ENCODE data around the gene PPP1R37. TPM values are rescaled to one million over a fixed set of nuclear protein-coding genes. Genes with fewer than 3 reads are reported as not detected.
A peak's percentile ranks its signal among the peaks of the same experiment; 100 is the strongest.

The PPP1R37 gene
- total and polyA plus RNA-seq, 2 donors (not counting 1 experiment from before 2014, with no cell fraction given) = 20.7 to 28.1 TPM

GRCh38 chr19:45114116-45114515 is 21.1 kb downstream of the PPP1R37 start:
- Histone ChIP-seq H3K9me3 (ENCODE audit: control extremely low read depth in 1 of 3, control insufficient read depth in 2 of 3, insufficient read depth in 1 of 3, low read length in 2 of 3) (no peaks in the 10 kb centered on the region), H3K4me1 (ENCODE audit: control insufficient read depth in 2 of 2, insufficient read depth in 2 of 2, low read length in 2 of 2) (peaks cover 32 to 59% of the 10 kb centered on the region in 2 donors), H3K79me2 (ENCODE audit: control insufficient read depth, insufficient read depth, low read length) (peaks cover 96% of the 10 kb centered on the region), H3K36me3 (replicated peaks in 1 of 2; ENCODE audit: control extremely low read depth in 1 of 2, control insufficient read depth in 1 of 2, extremely low read depth in 1 of 2, insufficient read depth in 2 of 2, low read length in 1 of 2) (no peaks in the 10 kb centered on the region), H3K4me3 (ENCODE audit: control extremely low read depth in 1 of 5, extremely low read depth in 1 of 5, insufficient read depth in 1 of 5, low read depth in 2 of 5, low read length in 4 of 5) (no peak overlapping the region), H3K9ac (ENCODE audit: low read length) (no peak overlapping the region), H3K27me3 (replicated peaks in 1 of 4; ENCODE audit: control extremely low read depth in 1 of 4, control insufficient read depth in 3 of 4, insufficient read depth in 4 of 4, low read length in 3 of 4) (no peaks in the 10 kb centered on the region), H3K4me2 (replicated peaks; ENCODE audit: low read depth, low read length, poor library complexity, severe bottlenecking) (peak overlapping the region; percentile 14), H3K27ac (ENCODE audit: low read length in 2 of 2) (no peak overlapping the region), H4K20me1 (ENCODE audit: control insufficient read depth, insufficient read depth, low read length, poor library complexity, severe bottlenecking) (peaks cover 85% of the 10 kb centered on the region), H2AFZ (ENCODE audit: insufficient read depth, low read depth, low read length, poor library complexity, severe bottlenecking) (no peak overlapping the region)
- Mint-ChIP-seq H3K4me3 (no peak overlapping the region), H3K9me3 (ENCODE audit: insufficient read depth) (no peaks in the 10 kb centered on the region), H3K27ac (peak overlapping the region; percentile 11), H3K27me3 (no peaks in the 10 kb centered on the region), H3K4me1 (peaks cover 66% of the 10 kb centered on the region)
- ChIA-PET POLR2A (no interaction called here), CTCF (interaction anchor here (0.6 to 3.5 kb wide), 2 partner anchors 11 to 170 kb away, joined by 3 to 14 read pairs; no protein-coding TSS in a partner anchor)
- TF ChIP-seq EZH2 (IDR thresholded peaks at IDR 0.05; ENCODE audit: borderline replicate concordance, insufficient read depth, low read depth, low read length, poor library complexity, severe bottlenecking) = no peak
- no peak for TF ChIP-seq CTCF (IDR thresholded peaks at IDR 0.05)
- intact Hi-C loops (cut with micrococcal nuclease) = no loop called here
- DNase-seq (no peak), ATAC-seq (ENCODE audit: low read depth) (no peak)
- WGBS (ENCODE audit: insufficient coverage) = 38% methylated on average over 3 of the region's 4 CpGs

- peaks cover 73% of the 10 kb centered on the region for H3K4me1 Mint-ChIP-seq
- Histone ChIP-seq H3K4me2 (replicated peaks; ENCODE audit: low read depth, low read length, poor library complexity, severe bottlenecking) (no peak overlapping the region), H3K36me3 (replicated peaks in 1 of 2; ENCODE audit: control extremely low read depth in 1 of 2, control insufficient read depth in 1 of 2, extremely low read depth in 1 of 2, insufficient read depth in 2 of 2, low read length in 1 of 2) (no peaks in the 10 kb centered on the region), H3K9ac (ENCODE audit: low read length) (no peak overlapping the region), H3K4me1 (ENCODE audit: control insufficient read depth in 2 of 2, insufficient read depth in 2 of 2, low read length in 2 of 2) (peaks cover 38 to 69% of the 10 kb centered on the region in 2 donors), H3K27ac (ENCODE audit: low read length in 2 of 2) (peak overlapping the region in 1 of 2 donors; percentile 33), H3K9me3 (ENCODE audit: control extremely low read depth in 1 of 3, control insufficient read depth in 2 of 3, insufficient read depth in 1 of 3, low read length in 2 of 3) (no peaks in the 10 kb centered on the region), H3K27me3 (replicated peaks in 1 of 4; ENCODE audit: control extremely low read depth in 1 of 4, control insufficient read depth in 3 of 4, insufficient read depth in 4 of 4, low read length in 3 of 4) (no peaks in the 10 kb centered on the region), H4K20me1 (ENCODE audit: control insufficient read depth, insufficient read depth, low read length, poor library complexity, severe bottlenecking) (peaks cover 83% of the 10 kb centered on the region), H3K79me2 (ENCODE audit: control insufficient read depth, insufficient read depth, low read length) (peaks cover 94% of the 10 kb centered on the region), H2AFZ (ENCODE audit: insufficient read depth, low read depth, low read length, poor library complexity, severe bottlenecking) (no peak overlapping the region), H3K4me3 (ENCODE audit: control extremely low read depth in 1 of 5, extremely low read depth in 1 of 5, insufficient read depth in 1 of 5, low read depth in 2 of 5, low read length in 4 of 5) (no peak overlapping the region)
- ATAC-seq (ENCODE audit: low read depth) (no peak), DNase-seq (no peak)
- POLR2A ChIA-PET = interaction anchor here (0.7 kb wide), 1 partner anchor 29 kb away, joined by 3 read pairs; no protein-coding TSS in a partner anchor
- H3K27me3 Mint-ChIP-seq = no peaks in the 10 kb centered on the region
- TF ChIP-seq EZH2 (IDR thresholded peaks at IDR 0.05; ENCODE audit: borderline replicate concordance, insufficient read depth, low read depth, low read length, poor library complexity, severe bottlenecking) = no peak
- no peak for TF ChIP-seq CTCF (IDR thresholded peaks at IDR 0.05)
- intact Hi-C loops (cut with micrococcal nuclease) = no loop called here
- CTCF ChIA-PET = no interaction called here
- no peak overlapping the region for H3K27ac Mint-ChIP-seq
- WGBS (ENCODE audit: insufficient coverage) = 62% methylated on average over 18 of the region's 21 CpGs
- H3K9me3 Mint-ChIP-seq (ENCODE audit: insufficient read depth) = no peaks in the 10 kb centered on the region
- peak overlapping the region; percentile 39 for H3K4me3 Mint-ChIP-seq
Observed at GRCh38 chr19:45115809-45116615, 23.0 kb downstream of the PPP1R37 start.
